Fibroblast of the conjunctiva (primary cell): Measurements from ENCODE around the gene MYH10.

ENCODE experiments used
- DNase-seq: peaks from one replicate; pipeline ENCODE4 v3.0.0-alpha.2; 2010; ENCODE audit warnings: low read depth

The MYH10 gene

GRCh38 chr17:8473451-8474192 lies 156.9 kb downstream of the MYH10 start:
- no peak for DNase-seq

GRCh38 chr17:8472663-8473062 lies 157.9 kb downstream of the MYH10 start:
- no peak for DNase-seq

- no peak for DNase-seq
Measured at GRCh38 chr17:8470447-8471047, 160.0 kb downstream of the MYH10 start.

GRCh38 chr17:8469964-8470363 lies 160.6 kb downstream of the MYH10 start:
- no peak for DNase-seq

GRCh38 chr17:8468980-8469379 lies 161.5 kb downstream of the MYH10 start:
- DNase-seq: no peak

GRCh38 chr17:8468127-8468526 lies 162.4 kb downstream of the MYH10 start:
- DNase-seq: no peak

- DNase-seq: no peak
Measured at GRCh38 chr17:8467527-8467926, 163.0 kb downstream of the MYH10 start.

GRCh38 chr17:8466873-8467272 lies 163.7 kb downstream of the MYH10 start:
- DNase-seq: no peak

- DNase-seq: no peak
Measured at GRCh38 chr17:8466456-8466855, 164.1 kb downstream of the MYH10 start.

- no peak for DNase-seq
Measured at GRCh38 chr17:8465759-8466158, 164.8 kb downstream of the MYH10 start.

- no peak for DNase-seq
Measured at GRCh38 chr17:8465356-8465755, 165.2 kb downstream of the MYH10 start.

- no peak for DNase-seq
Measured at GRCh38 chr17:8464941-8465340, 165.6 kb downstream of the MYH10 start.

- DNase-seq: peak; percentile 30
Measured at GRCh38 chr17:8463099-8463498, 167.4 kb downstream of the MYH10 start.

- DNase-seq: no peak
Measured at GRCh38 chr17:8462564-8462963, 168.0 kb downstream of the MYH10 start.

- no peak for DNase-seq
Measured at GRCh38 chr17:8459831-8460230, 170.7 kb downstream of the MYH10 start.

GRCh38 chr17:8459107-8459506 lies 171.4 kb downstream of the MYH10 start:
- DNase-seq: no peak

- DNase-seq: no peak
Measured at GRCh38 chr17:8458128-8458527, 172.4 kb downstream of the MYH10 start.

- no peak for DNase-seq
Measured at GRCh38 chr17:8455665-8456209, 174.8 kb downstream of the MYH10 start.

GRCh38 chr17:8453326-8453725 lies 177.2 kb downstream of the MYH10 start:
- DNase-seq: no peak

- DNase-seq: no peak
Measured at GRCh38 chr17:8451933-8452614, 178.5 kb downstream of the MYH10 start.

GRCh38 chr17:8448310-8448709 lies 182.2 kb downstream of the MYH10 start:
- no peak for DNase-seq

GRCh38 chr17:8447799-8448198 lies 182.7 kb downstream of the MYH10 start:
- DNase-seq: no peak

- no peak for DNase-seq
Measured at GRCh38 chr17:8445536-8445935, 185.0 kb downstream of the MYH10 start.
